ENCODE measurements around the gene LDLRAD3.

Gene LDLRAD3

GRCh38 chr11:35953081-35953760, 9.4 kb downstream of the LDLRAD3 start:
- TF ChIP-seq, protein P1, sequence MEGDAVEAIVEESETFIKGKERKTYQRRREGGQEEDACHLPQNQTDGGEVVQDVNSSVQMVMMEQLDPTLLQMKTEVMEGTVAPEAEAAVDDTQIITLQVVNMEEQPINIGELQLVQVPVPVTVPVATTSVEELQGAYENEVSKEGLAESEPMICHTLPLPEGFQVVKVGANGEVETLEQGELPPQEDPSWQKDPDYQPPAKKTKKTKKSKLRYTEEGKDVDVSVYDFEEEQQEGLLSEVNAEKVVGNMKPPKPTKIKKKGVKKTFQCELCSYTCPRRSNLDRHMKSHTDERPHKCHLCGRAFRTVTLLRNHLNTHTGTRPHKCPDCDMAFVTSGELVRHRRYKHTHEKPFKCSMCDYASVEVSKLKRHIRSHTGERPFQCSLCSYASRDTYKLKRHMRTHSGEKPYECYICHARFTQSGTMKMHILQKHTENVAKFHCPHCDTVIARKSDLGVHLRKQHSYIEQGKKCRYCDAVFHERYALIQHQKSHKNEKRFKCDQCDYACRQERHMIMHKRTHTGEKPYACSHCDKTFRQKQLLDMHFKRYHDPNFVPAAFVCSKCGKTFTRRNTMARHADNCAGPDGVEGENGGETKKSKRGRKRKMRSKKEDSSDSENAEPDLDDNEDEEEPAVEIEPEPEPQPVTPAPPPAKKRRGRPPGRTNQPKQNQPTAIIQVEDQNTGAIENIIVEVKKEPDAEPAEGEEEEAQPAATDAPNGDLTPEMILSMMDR (IDR thresholded peaks at IDR 0.05; ENCODE audit: low read depth, low read length): no peak
- no peak overlapping the region for H3K4me3 ChIP-seq (ENCODE audit: low read depth, low read length)

- H3K4me3 ChIP-seq (ENCODE audit: low read depth, low read length): no peak overlapping the region
- TF ChIP-seq, protein P1 (IDR thresholded peaks at IDR 0.05; ENCODE audit: low read depth, low read length): no peak
Measured at GRCh38 chr11:35954205-35954604, 10.3 kb downstream of the LDLRAD3 start.

- H3K4me3 ChIP-seq (ENCODE audit: low read depth, low read length): no peak overlapping the region
- TF ChIP-seq, protein P1 (IDR thresholded peaks at IDR 0.05; ENCODE audit: low read depth, low read length): no peak
Measured at GRCh38 chr11:35955636-35956035, 11.8 kb downstream of the LDLRAD3 start.

DNA sequence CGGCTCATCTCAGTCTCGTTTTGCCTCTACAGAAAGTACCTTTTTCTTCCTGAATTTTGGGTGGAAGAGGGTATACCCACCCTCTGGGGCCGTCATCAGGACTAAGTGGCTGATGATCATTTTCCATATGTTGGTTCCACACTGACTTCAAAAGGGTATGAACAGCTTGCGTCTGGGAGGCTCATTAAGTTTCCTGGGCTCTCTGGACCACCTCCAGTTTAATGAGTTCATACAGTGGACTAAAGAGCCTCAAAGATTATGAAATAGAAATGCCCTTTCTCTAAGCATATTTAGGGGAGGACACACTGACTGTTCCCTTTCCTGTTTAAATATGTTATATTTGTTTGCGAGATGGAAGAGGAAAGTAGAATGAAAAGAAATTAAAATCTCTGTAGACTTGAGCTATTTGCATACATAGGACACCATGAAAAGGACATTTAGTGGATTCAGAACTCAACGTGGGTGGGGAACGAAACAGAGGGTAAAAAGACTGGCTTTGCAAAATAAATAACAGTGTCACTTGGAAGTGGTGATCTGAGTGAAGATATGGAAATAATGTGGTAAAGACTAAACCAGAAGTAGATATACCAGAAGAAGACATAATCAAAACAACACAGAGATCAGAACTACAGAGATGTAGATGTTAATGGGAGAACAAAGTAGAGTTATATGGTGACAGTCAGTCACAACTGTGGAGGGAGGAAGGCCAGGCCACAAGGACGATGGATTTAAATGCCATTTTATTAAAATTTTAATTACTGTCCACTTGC, 18.7 kb downstream of the LDLRAD3 start:
- TF ChIP-seq, protein P1 (IDR thresholded peaks at IDR 0.05; ENCODE audit: low read depth, low read length): no peak
- no peak overlapping the region for H3K4me3 ChIP-seq (ENCODE audit: low read depth, low read length)

- no peak overlapping the region for H3K4me3 ChIP-seq (ENCODE audit: low read depth, low read length)
- TF ChIP-seq, protein P1 (IDR thresholded peaks at IDR 0.05; ENCODE audit: low read depth, low read length): no peak
Measured at GRCh38 chr11:35963911-35964310, 20.0 kb downstream of the LDLRAD3 start.

DNA sequence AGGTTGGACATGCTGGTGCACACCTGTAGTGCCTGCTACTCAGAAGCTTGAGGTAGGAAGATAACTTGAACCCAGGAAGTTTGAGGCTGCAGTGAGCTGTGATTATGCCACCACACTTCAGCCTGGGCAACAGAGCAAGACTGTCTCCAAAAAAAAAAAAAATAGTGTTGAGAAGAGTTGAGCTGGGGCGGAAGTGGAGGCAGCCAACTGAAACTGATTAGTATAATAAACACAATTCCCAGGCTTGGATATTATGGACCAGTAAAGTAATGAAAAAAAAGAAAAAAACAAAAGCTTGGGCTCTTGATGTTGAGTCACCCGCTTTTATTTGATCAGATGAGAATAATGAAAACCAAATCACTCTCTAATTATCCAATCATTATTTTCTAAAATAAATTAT, 21.0 kb downstream of the LDLRAD3 start:
- TF ChIP-seq, protein P1 (IDR thresholded peaks at IDR 0.05; ENCODE audit: low read depth, low read length): no peak
- no peak overlapping the region for H3K4me3 ChIP-seq (ENCODE audit: low read depth, low read length)

- H3K4me3 ChIP-seq (ENCODE audit: low read depth, low read length): no peak overlapping the region
- TF ChIP-seq, protein P1 (IDR thresholded peaks at IDR 0.05; ENCODE audit: low read depth, low read length): no peak
Measured at GRCh38 chr11:35967042-35967441, 23.2 kb downstream of the LDLRAD3 start.

Measured in WI38 (cell line).